SK-N-MC (cell line): ENCODE measurements around the gene QRSL1.

Source experiments
- EZH2 ChIP-seq: fragments of 200-600 bp; sonication (generic); IDR thresholded peaks from one replicate; pipeline ENCODE4 v1.6.1; 2017; ENCODE audit warnings: antibody characterized with exemption
- FOXP2 ChIP-seq: optimal IDR thresholded peaks from 2 replicates; pipeline ENCODE3; 2011; ENCODE audit warnings: mild to moderate bottlenecking, moderate library complexity; ENCODE audit not compliant: insufficient read depth; ENCODE audit errors: extremely low read length, control extremely low read depth
- POLR2AphosphoS5 ChIP-seq: IDR thresholded peaks from 2 replicates; pipeline ENCODE4 v1.6.1; 2012; ENCODE audit warnings: mild to moderate bottlenecking, low read depth, low read length, borderline replicate concordance

DNA sequence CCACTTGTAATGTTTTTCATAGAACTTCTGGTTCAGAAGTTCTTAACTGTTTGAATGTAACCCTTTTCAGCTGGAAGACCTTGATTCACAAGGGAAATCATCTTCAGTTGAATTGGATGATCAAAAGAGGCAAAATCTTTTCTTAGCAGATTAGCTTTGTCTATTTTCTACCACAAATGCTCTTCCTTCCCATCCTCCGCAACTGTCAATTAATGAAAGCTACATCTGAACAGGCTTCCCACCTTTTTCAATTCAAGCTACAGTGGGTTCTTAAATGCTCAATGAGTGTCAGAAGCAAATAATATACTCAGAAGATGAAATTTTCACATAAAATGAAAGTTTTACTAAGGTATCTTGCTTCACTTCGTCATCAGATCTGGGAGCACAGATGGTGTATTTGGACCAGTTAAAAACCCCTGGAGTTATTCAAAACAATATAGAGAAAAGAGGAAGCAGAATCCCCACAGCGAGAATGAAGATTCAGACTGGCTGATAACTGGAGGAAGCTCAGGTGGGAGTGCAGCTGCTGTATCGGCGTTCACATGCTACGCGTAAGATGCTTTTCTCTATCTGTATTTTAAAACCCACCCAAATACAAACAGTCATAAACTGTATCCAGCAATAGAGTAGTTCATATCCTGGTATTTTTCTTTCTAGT lies 19.4 kb downstream of the QRSL1 start:
- TF ChIP-seq EZH2 = no peak
- TF ChIP-seq POLR2AphosphoS5 = no peak
- no peak for TF ChIP-seq FOXP2
